Activated gamma-delta T cell treated with anti-CD3 and anti-CD28 coated beads, Interleukin-2, amount 50 U/mL, for 16 hours (primary cell): ENCODE data around the gene SMIM3.
"Not testable (repeated sequence)": the region's sequence is repeated elsewhere in the genome, so short reads cannot be mapped to it uniquely, and the experiment has no call there.

Experiments
- DNase-seq: peaks from one replicate; pipeline ENCODE4 v3.0.0-alpha.2; 2020; ENCODE audit warnings: low read depth

The SMIM3 gene, protein sequence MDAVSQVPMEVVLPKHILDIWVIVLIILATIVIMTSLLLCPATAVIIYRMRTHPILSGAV

DNA sequence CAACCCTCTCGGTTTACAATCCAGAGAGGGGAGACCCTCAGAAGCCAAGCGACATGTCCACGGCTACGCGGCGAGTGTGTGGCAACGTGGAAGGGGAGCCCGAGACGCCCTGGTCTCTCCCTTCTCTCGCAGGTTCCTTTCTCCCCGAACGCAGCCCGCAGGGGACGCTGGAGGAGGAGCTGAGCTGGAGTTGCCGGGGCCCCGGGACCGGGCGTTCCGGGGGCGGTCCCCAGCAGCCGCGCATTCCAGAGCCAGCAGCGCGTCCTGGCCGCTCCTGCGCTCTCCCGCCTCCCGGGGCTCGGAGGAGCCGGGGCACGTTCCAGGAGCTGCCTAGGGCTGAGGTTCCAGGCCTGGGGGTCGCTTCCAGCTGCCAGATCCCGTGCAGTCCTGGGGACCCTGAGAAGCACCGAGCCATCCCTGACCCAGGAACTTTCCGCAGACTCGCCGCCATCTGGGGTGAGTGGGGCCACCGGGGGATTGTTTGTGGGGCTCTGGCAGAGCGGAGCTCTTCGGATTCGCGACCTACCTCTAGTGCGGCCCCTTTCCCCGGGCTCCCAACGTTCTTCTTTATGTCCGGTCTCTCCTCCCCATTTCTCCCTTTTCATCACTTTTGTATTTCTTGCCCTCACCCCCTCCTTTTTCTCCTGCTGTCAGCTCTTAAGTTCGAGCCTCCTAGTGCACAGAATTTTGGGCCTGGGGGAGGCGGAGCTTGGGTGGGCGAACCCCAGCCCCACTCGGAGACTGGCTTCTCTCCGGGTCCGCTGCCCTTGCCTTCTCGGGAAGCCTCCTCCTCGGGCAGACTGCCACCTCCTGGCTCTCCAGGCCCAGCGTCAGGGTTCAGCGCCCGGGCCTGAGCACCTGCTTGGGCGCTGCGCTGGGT is at the start of gene SMIM3:
Gene SMIM3, plus strand, starts transcription at position 241 of the 880 bp plus-strand sequence. CDS start 16,684 bp downstream, outside the sequence.
- DNase-seq, result peak; percentile 40

DNA sequence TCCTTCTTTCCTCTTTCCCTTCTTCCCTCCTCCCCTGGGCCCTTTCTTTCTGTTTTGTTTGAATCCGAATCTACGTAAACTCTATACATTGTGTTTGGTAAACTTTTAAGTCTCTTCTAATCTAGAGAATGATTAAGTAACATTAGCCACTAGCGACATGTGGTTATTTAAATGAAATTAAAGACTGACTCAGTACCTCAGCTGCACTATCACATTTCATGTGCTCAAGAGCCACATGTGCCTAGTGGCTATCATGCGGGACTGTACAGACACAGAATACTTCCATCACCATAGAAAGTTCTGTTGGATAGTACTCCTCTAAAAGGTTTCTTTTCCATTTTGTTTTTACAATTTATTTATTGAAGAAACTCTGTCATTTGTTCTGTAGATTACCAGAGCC is 48.7 kb upstream of the SMIM3 start:
- DNase-seq, result no peak

DNA sequence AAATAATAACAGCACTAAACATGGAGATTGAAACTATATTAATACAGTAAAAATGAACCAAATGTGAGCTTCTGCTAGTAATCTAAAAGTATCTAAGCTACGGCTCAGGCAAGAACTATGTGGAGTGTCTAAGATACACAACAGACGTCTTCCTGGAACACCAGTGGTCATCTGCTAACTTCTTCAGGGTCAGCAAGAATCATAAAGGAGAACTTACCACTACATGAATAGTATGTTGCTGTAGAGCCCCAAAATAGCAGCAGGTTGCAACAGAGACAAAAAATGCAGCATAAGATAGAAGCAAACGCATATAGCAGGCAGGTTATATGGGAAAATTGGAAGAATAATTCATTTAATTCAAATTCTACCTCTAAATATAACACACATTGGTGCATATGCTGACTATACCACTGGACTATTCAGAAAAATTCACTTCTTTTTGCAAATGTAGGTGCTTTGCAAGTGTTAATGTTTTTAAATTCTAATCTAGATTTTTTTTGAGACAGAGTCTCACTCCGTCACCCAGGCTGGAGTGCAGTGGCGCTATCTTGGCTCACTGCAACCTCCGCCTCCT is 46.8 kb upstream of the SMIM3 start:
- DNase-seq, result no peak

DNA sequence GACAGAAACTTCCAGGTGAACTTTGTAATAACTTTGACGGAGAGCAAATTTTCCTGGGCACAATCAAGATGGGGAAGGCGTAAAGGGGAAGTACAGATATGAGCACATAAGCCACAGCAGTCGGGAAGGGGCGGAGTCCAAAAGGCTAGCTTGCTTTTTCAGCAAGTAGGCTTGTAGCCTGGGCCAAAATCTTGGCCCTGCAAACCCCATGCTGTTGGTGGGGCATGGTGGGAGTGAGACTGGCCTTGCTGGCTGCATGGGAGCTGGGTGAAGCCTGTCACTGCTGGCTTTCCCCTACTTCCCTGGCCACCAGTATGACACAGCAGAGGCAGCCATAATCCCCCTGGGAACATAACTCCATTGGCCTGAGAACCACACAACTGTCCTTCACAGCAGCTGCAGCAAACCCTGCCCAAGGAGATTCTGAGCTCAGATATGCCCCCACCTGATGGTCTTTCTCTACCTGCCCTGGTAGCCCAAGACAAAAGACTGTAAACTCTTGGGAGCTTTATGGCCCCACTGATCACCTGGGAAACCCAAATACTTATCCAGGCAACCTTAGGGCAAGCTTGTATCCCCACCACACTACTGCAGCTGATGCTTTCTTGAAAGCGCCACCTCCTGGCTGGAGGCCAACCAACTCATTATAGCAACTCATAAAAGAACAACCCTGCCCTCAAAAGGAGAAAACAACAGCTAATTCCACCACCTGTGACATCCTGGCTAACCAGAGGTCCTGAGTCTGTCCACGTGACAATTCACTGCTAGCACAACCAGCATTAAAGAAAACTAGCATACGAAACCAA is 43.8 kb upstream of the SMIM3 start:
- no peak for DNase-seq

DNA sequence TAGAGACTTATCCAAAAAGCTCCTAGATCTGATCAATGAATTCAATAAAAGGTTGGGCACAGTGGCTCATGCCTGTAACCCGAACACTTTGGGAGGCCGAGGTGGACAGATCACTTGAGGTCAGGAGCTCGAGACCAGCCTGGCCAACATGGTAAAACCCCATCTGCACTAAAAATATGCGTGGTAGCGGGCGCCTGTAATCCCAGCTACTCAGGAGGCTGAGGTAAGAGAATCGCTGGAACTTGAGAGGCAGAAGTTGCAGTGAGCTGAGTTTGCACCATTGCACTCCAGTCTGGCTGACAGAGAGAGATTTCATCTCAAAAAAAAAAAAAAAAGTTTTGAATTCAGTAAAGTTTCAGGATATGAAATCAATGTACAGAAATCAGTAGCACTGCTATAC is 39.7 kb upstream of the SMIM3 start:
- DNase-seq, result no peak

DNA sequence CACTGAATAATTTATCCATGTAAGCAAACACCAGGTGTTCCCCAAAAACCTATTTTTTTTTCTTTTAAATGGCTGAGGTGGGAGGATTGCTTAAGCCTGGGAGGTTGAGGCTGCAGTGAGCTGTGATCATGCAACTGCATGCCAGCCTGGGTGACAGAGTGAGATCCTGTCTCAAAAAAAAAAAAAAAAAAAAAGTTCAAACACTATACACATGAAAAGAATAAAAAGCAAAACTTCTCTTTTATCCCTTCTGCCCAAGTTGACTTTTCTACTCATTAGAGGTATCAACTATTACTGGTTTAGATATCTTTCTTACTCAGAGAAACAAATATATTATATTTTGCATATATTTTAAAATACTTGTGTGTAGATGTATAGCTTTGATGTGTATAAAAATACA is 37.6 kb upstream of the SMIM3 start:
- no peak for DNase-seq

DNA sequence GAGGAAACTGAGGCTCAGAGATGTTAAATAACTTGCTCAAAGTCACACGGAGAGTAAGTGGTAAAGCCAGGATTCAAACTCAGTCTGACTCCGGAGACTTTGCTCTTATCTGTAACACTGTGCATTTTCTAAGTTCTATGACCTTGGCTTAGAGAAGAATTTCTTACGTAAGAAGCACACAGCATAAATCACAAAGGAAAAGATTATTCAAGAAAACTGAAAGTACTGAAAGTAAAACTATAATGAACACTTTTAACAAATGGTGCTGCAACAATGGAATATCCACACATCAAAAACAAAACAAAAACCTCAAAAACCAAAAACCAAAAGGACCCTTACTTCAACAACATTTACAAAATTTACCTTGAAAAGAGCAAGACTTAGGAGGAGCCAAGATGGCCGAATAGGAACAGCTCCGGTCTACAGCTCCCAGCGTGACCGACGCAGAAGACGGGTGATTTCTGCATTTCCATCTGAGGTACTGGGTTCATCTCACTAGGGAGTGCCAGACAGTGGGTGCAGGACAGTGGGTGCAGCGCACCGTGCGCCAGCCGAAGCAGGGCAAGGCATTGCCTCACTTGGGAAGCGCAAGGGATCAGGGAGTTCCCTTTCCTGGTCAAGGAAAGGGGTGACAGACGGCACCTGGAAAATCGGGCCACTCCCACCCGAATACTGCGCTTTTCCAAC is 36.0 kb upstream of the SMIM3 start:
- DNase-seq, result not testable (repeated sequence)

DNA sequence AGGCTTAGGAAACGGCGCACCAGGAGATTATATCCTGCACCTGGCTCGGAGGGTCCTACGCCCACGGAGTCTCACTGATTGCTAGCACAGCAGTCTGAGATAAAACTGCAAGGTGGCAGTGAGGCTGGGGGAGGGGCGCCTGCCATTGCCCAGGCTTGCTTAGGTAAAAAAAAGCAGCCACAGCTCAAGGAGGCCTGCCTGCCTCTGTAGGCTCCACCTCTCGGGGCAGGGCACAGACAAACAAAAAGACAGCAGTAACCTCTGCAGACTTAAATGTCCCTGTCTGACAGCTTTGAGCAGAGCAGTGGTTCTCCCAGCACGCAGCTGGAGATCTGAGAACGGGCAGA is 35.4 kb upstream of the SMIM3 start:
- DNase-seq, result not testable (repeated sequence)

DNA sequence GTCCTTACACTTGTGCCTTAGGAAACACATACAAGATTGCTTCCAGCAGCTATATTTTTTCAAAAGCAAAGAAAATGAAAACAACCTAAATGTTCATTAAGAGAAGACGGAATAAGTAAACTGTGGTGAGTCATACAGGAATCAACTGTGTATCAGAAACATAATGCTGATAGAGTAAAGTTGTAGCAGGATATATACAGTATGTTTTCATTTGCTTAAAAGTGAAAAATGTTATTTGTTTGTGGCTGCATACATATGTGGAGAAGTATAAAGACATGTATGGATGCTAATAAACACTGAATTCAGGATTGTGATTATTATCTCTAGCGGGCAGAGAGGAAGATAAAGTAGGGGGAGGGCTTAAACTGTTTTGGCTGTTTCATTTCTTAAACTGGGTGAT is 28.1 kb upstream of the SMIM3 start:
- no peak for DNase-seq

DNA sequence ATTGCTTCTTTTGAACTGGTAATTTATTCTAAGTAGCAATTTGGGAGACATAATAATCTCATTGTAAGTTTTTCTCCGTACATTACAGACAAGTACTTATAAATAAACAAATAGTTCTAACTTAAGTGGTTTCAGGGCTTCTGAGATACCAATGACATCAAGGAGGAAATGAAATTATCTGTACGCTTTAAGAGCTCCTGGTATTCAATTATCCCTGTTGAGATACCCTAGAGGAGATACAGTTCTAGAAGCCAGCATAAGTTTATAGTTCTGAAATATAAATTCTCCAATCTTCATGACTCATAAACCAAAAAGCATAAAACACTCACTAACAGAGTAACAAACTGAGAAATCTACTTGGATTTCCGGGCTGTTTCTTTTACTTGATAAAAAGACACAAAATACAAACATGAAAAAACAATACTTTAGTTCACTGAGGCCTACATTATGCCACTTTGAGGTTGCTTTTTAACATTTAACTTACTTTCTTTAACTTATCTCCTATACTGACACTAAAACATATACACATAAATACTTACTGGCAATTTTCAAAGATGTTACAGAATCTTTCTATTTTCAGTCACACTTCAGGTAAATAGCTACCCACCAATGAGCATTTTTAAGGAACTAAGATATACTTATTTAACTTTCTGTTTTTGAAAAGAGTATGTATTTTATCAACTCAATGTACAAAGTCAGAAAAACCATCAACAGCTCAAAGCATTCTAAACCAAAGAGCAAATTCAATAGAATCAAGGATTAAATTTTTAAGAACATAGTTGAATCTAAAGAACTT is 27.3 kb upstream of the SMIM3 start:
- no peak for DNase-seq

DNA sequence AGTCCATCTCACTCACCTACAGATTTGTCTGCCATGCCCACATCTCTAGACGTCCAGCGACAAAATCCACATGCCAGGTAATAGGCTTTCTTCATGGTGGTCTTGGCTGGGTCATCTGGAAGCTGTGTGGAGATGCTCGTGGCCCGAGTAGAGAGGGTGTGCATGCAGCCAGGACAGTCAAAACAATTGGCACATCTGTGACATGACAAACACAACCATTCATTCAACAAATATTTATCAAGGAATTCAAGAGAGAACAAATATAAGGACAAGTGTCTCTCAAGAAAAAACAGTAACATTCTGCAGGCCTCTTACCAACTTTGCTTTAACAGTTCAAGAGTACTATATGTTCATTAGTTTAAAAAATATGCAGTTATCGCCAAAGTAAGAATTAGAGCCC is 25.1 kb upstream of the SMIM3 start:
- DNase-seq, result no peak

DNA sequence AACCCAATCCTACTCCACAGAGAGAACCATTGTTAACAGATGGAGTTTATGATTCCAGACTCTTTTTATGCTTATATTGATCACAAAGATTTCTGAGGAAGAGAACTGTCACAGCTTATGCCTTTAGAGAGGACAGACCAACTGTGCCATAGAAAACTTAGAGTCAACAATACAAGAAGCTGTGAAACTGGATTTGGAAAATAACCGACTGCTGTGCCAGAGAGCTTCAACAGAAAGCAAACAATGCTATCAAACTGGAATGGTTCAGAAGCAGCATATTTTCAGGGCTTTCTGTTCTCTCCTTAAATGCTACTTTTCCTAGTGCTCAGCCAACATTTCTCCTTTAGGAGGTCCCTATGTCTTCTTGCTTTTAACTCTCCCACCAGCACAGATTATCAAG is 24.7 kb upstream of the SMIM3 start:
- no peak for DNase-seq

DNA sequence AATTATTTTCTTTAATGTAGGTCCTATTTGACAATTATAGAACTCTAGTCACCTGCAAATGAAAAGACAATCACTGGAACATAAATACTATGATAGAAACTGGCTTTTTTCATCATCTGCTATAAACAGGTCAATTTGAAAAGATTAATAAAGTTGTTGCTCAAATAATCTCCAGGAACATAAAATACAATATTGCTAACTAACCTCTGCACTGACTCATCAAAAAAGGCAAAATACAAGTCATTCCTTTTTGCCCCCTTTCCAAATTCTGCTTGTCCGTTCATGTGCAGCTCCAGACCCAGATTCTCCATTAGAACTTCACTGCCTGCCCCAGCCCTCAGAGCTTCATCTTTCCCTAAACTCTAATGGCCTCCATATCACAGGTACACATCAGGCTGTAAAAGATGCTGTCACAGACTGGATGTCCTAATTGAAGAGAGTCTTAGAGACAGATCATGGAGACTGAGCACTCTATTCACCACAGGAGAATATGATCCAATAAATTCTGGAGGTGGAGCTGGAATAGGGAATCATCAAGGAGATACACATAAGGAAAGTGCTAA is 21.4 kb upstream of the SMIM3 start:
- no peak for DNase-seq

DNA sequence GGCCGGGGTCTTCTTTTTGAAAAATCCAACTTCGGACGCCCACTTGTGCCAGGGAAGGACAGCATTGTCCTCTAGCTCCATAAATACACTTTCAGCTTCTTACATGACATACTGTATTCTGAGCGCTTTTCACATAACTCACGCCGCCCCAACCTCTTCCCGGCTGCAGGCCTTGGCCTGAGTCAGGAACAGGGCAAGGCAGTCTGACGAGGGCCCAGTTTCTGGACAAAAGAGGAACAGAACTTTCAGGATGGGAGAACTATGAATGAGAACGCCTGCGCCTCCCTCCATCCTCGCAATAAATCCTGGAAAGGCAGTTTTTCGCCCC is 20.4 kb upstream of the SMIM3 start:
- DNase-seq, result no peak

DNA sequence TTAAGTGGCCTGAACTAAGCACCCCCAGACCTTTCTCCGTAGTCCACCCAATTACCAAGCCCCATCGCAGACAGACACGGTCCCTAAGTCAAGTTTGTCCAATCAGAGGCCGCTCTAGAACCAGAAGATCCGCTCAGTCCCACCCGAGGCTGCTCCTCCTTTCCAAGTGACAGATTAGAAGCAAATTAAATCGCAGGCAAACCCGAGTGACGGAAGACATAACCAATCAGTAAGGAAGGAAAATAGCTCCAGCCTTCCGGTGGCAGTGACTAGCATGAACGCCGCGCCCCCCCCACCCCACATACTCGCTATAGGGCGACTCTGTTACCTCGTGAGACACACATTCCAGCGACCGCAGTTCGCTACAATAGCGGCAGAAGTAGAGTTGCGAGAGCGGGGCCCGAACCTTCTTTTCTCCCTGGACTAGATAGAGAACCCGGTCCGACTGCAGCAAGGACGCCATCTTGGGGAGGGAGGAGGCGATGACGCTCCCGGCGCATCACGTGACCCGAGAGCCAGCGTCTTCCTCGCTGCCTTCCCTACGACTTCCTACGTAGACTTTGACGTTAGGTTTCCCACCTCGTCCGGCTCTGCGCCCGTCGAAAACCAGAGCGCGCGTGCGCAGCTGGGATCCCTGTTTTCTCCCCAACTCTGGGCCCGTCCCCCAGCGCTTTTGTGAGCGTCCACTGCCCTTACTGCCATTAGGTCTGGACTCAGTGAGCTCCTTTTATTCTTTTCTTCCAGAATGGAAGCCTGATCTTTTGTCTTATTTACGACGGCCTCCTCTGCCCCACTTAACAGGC is 19.8 kb upstream of the SMIM3 start, which contains the start of gene DCTN4:
Gene DCTN4, minus strand, starts transcription at position 487 of the 803 bp plus-strand sequence. Its CDS starts 24 bp downstream, at position 463.
- peak; percentile 85 for DNase-seq

DNA sequence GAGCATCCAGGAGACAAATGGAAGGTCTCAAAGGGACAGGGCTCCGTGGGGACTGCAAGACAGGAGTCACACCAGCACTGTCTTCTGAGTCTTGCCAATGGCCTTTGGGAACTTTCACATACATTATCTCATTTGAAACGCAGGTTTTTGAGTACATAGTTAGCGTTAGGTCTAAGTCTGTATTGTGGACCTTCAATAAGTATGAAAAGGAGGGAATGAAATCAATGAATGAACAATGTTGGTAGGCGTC is 19.3 kb upstream of the SMIM3 start:
- DNase-seq, result no peak

DNA sequence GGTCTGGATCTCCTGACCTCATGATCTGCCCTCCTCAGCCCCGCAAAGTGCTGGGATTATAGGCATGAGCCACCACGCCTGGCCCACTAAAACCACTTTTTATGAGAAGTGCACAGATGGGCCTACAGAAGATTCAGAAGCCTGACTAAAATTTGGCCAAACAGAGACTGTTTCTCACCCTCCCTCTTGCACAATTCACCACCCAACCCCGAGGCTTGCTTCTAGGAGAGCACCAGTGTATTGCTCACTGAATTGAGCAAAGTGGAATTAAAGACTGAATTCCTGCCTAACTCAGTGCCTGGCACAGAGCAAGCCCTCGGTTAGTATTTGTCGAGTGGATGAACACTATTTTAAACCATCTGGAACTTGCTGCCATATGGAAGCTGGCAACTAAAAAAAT is 16.3 kb upstream of the SMIM3 start:
- no peak for DNase-seq

DNA sequence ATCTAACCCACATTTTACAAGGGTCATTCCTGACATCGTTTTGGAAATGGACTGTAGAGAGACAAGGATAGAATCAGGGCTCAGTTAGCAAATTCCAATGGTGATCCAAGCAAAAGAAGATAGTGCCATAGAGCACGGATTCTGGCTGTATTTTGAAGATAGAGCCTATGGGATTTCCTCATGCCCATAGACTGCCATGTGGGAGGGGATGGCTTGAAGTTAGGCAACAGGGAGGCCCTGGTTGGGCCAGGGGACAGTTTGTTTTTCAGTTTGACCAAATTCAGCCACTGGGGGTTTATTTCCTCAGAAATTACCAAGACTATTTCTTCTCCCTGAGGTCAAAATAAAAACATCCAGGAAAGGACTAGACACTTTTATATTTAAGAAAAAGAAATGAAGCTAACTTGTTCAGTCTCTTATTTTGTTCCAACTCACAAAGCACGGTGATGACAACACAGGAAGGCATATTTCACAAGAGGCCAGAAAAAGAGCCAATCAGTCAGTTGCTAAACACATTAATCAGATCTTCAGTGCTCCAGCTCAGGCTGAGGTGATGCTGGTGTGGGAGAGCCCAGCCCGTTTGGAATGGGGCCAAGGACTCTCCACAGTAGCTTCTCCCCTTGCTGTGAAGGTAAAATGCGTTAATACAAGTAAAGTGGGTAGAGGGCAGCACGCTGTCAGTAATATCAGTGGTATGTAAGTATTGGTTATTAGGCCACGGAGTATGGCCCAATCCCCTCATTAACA is 15.4 kb upstream of the SMIM3 start:
- no peak for DNase-seq

DNA sequence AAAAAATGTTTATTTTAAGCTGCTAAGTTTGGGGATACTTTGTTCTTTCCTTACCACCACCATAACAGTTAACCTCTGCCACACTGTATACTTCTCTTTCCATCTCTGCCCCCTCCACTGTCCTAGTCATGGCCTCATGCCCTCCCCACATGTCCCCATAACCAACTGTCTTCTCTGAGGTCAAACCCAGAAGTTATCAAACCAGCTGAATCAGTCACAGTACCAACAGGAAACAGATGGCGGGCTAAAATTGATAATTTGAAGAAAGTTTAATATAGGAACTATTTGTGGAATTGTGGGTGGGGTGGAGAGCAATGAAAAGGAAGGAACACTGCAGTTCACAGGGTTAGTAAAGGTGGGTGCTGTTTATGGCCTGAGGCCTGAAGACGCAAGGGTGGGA is 14.0 kb upstream of the SMIM3 start:
- DNase-seq, result no peak
